Mesodermal cell (in vitro differentiated cells): ENCODE results near the gene APMAP.

Experiments used
- H3K27ac ChIP-seq: 2 replicates; pipeline ENCODE4 v1.7.0; 2013; ENCODE audit warnings: mild to moderate bottlenecking, low read depth, low read length, moderate library complexity; ENCODE audit not compliant: severe bottlenecking
- H3K36me3 ChIP-seq: 2 replicates; pipeline ENCODE4 v1.7.1; 2013; ENCODE audit warnings: mild to moderate bottlenecking, low read length, moderate library complexity; ENCODE audit not compliant: control insufficient read depth, insufficient read depth
- H3K4me1 ChIP-seq: one replicate; pipeline ENCODE4 v1.7.1; 2013; ENCODE audit warnings: mild to moderate bottlenecking, low read length; ENCODE audit not compliant: insufficient read depth, control insufficient read depth, poor library complexity, severe bottlenecking
- H3K4me3 ChIP-seq: 2 replicates; pipeline ENCODE4 v1.7.0; 2013; ENCODE audit warnings: low read length, control low read depth, mild to moderate bottlenecking; ENCODE audit not compliant: insufficient read depth, poor library complexity, severe bottlenecking; ENCODE audit errors: extremely low read depth
- H3K9me3 ChIP-seq: 2 replicates; pipeline ENCODE4 v1.7.1; 2013; ENCODE audit warnings: mild to moderate bottlenecking, low read length, moderate library complexity; ENCODE audit not compliant: control insufficient read depth
- WGBS, 2 experiments: methylation state at CpG; one replicate each; pipeline ENCODE4 v1.1.5; 2013; ENCODE audit warnings: missing lambda C conversion rate in 2 of 2; ENCODE audit not compliant: insufficient coverage in 2 of 2; 5-methylcytosine and 5-hydroxymethylcytosine counted together

APMAP gene

GRCh38 chr20:24985802-24986201 is 6.7 kb downstream of the APMAP start:
- WGBS, 2 experiments, result 74 to 82% methylated on average over 5 to 6 of the region's 6 CpGs
- no peaks in the 10 kb centered on the region for H3K9me3 ChIP-seq
- H3K36me3 ChIP-seq, result peaks cover 13% of the 10 kb centered on the region
- H3K27ac ChIP-seq, result no peak overlapping the region
- no peaks in the 10 kb centered on the region for H3K4me1 ChIP-seq
- H3K4me3 ChIP-seq, result no peak overlapping the region

GRCh38 chr20:24984961-24985640 is 7.5 kb downstream of the APMAP start:
- no peak overlapping the region for H3K4me3 ChIP-seq
- H3K4me1 ChIP-seq, result no peaks in the 10 kb centered on the region
- H3K36me3 ChIP-seq, result peaks cover 20% of the 10 kb centered on the region
- H3K9me3 ChIP-seq, result no peaks in the 10 kb centered on the region
- H3K27ac ChIP-seq, result no peak overlapping the region
- WGBS, 2 experiments, result no CpG with 5 or more reads among the region's 3 CpGs

- 80 to 82% methylated on average over 6 to 7 of the region's 8 CpGs for WGBS, 2 experiments
Measured at GRCh38 chr20:24983896-24984295, 8.7 kb downstream of the APMAP start.

GRCh38 chr20:24981790-24982189 is 10.8 kb downstream of the APMAP start:
- no peaks in the 10 kb centered on the region for H3K4me1 ChIP-seq
- H3K4me3 ChIP-seq, result no peak overlapping the region
- peaks cover 41% of the 10 kb centered on the region for H3K36me3 ChIP-seq
- 80 to 96% methylated on average over 3 of the region's 3 CpGs for WGBS, 2 experiments
- H3K9me3 ChIP-seq, result no peaks in the 10 kb centered on the region
- H3K27ac ChIP-seq, result no peak overlapping the region

More at GRCh38 chr20:24983896-24984295, 8.7 kb downstream of the APMAP start:
- Histone ChIP-seq H3K27ac (no peak overlapping the region), H3K4me3 (no peak overlapping the region), H3K9me3 (no peaks in the 10 kb centered on the region), H3K4me1 (no peaks in the 10 kb centered on the region), H3K36me3 (peaks cover 22% of the 10 kb centered on the region)

- Histone ChIP-seq H3K9me3 (no peaks in the 10 kb centered on the region), H3K36me3 (peaks cover 46% of the 10 kb centered on the region), H3K4me1 (no peaks in the 10 kb centered on the region), H3K4me3 (no peak overlapping the region), H3K27ac (no peak overlapping the region)
- 96 to 100% methylated on average over 2 to 3 of the region's 4 CpGs for WGBS, 2 experiments
Measured at GRCh38 chr20:24981282-24981681, 11.3 kb downstream of the APMAP start.

- 89 to 98% methylated on average over 27 to 30 of the region's 34 CpGs for WGBS, 2 experiments
- H3K9me3 ChIP-seq, result no peaks in the 10 kb centered on the region
- peaks cover 48% of the 10 kb centered on the region for H3K36me3 ChIP-seq
- no peaks in the 10 kb centered on the region for H3K4me1 ChIP-seq
- no peak overlapping the region for H3K27ac ChIP-seq
- no peak overlapping the region for H3K4me3 ChIP-seq
Measured at GRCh38 chr20:24980291-24981053, 12.1 kb downstream of the APMAP start.

- peaks cover 48% of the 10 kb centered on the region for H3K36me3 ChIP-seq
Measured at GRCh38 chr20:24979036-24979960, 13.3 kb downstream of the APMAP start.

GRCh38 chr20:24978513-24978912 is 14.0 kb downstream of the APMAP start:
- Histone ChIP-seq H3K4me3 (no peak overlapping the region), H3K4me1 (no peaks in the 10 kb centered on the region), H3K36me3 (peaks cover 50% of the 10 kb centered on the region), H3K27ac (no peak overlapping the region), H3K9me3 (no peaks in the 10 kb centered on the region)
- 100% methylated on average over 2 to 5 of the region's 8 CpGs for WGBS, 2 experiments

More at GRCh38 chr20:24979036-24979960, 13.3 kb downstream of the APMAP start:
- Histone ChIP-seq H3K4me3 (no peak overlapping the region), H3K27ac (no peak overlapping the region), H3K4me1 (no peaks in the 10 kb centered on the region), H3K9me3 (no peaks in the 10 kb centered on the region)
- WGBS, 2 experiments, result 89 to 91% methylated on average over 15 of the region's 15 CpGs

- H3K27ac ChIP-seq, result no peak overlapping the region
- H3K36me3 ChIP-seq, result peaks cover 56% of the 10 kb centered on the region
- 80 to 86% methylated on average over 2 to 3 of the region's 3 CpGs for WGBS, 2 experiments
- no peaks in the 10 kb centered on the region for H3K9me3 ChIP-seq
- no peaks in the 10 kb centered on the region for H3K4me1 ChIP-seq
- H3K4me3 ChIP-seq, result no peak overlapping the region
Measured at GRCh38 chr20:24977797-24978196, 14.8 kb downstream of the APMAP start.

GRCh38 chr20:24977336-24977735 is 15.2 kb downstream of the APMAP start:
- no peaks in the 10 kb centered on the region for H3K4me1 ChIP-seq
- no peak overlapping the region for H3K27ac ChIP-seq
- peaks cover 60% of the 10 kb centered on the region for H3K36me3 ChIP-seq
- H3K4me3 ChIP-seq, result no peak overlapping the region
- 100% methylated on average over 1 of the region's 1 CpG for WGBS, 2 experiments
- H3K9me3 ChIP-seq, result no peaks in the 10 kb centered on the region
